Endothelial cell (in vitro differentiated cells): ENCODE measurements around the gene HIVEP2. TPM values are rescaled to one million over a fixed set of nuclear protein-coding genes. Genes with fewer than 3 reads are reported as not detected.

Experiments used
- DNase-seq: peaks from one replicate; pipeline ENCODE4 v3.0.0; 2021; ENCODE audit warnings: low spot score
- H3K27ac Mint-ChIP-seq: one replicate; pipeline ENCODE4 v1.8.0; 2021; ENCODE audit warnings: mixed read lengths, inconsistent platforms; ENCODE audit not compliant: unreplicated experiment
- H3K27me3 Mint-ChIP-seq: one replicate; pipeline ENCODE4 v1.8.0; 2021; ENCODE audit warnings: mild to moderate bottlenecking, moderate library complexity, mixed read lengths, inconsistent platforms; ENCODE audit not compliant: unreplicated experiment
- H3K36me3 Mint-ChIP-seq: one replicate; pipeline ENCODE4 v1.8.0; 2021; ENCODE audit warnings: mild to moderate bottlenecking, low read depth, mixed read lengths, inconsistent platforms; ENCODE audit not compliant: unreplicated experiment
- H3K4me1 Mint-ChIP-seq: one replicate; pipeline ENCODE4 v1.8.0; 2021; ENCODE audit warnings: mild to moderate bottlenecking, mixed read lengths, inconsistent platforms; ENCODE audit not compliant: unreplicated experiment
- H3K4me3 Mint-ChIP-seq: one replicate; pipeline ENCODE4 v1.8.0; 2021; ENCODE audit warnings: mild to moderate bottlenecking, mixed read lengths, inconsistent platforms; ENCODE audit not compliant: unreplicated experiment
- H3K9me3 Mint-ChIP-seq: one replicate; pipeline ENCODE4 v1.8.0; 2021; ENCODE audit warnings: mixed read lengths, inconsistent platforms; ENCODE audit not compliant: unreplicated experiment
- total RNA-seq: library from RNA; stranded (reverse); fragmentation: NEBNext Ultra II Directional; extraction: Animal tissue kit (Norgen Biotek cat#: 25700); gene quantifications from one replicate; pipeline ENCODE4 v1.2.1, GENCODE V29; 2021; ENCODE audit not compliant: unreplicated experiment
- TF ChIP-seq, protein P1 (sequence below): fragments of 200-600 bp; sonication (generic); IDR thresholded peaks from one replicate; pipeline ENCODE4 v1.5.0; 2021; ENCODE audit warnings: antibody characterized with exemption; ENCODE audit not compliant: unreplicated experiment

Gene HIVEP2
- total RNA-seq, 1 donor from 2014 or later, result 15.6 TPM

DNA sequence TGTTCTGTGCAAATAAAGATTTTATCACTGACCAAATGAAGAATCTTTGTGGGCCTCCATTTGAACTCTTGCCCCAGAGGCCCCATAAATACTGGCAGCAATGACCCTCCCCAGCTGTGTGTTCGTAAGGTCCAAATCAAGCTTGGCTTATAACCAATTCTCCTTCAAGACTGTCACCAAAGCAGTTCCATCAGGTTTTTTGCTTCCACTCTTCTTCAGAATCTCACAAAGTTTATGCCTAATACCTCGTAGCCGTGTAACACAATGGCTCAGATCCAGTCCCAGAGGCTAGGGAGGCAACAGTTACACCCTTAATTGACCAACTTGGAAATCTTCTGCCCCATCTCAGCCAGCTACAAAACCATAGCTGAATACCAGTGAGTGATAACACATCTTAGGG lies 120.5 kb downstream of the HIVEP2 start:
- Mint-ChIP-seq H3K27me3 (no peaks in the 10 kb centered on the region), H3K4me1 (peaks cover 40% of the 10 kb centered on the region), H3K4me3 (no peak overlapping the region), H3K27ac (no peak overlapping the region), H3K9me3 (no peaks in the 10 kb centered on the region), H3K36me3 (no peaks in the 10 kb centered on the region)
- TF ChIP-seq, protein P1, sequence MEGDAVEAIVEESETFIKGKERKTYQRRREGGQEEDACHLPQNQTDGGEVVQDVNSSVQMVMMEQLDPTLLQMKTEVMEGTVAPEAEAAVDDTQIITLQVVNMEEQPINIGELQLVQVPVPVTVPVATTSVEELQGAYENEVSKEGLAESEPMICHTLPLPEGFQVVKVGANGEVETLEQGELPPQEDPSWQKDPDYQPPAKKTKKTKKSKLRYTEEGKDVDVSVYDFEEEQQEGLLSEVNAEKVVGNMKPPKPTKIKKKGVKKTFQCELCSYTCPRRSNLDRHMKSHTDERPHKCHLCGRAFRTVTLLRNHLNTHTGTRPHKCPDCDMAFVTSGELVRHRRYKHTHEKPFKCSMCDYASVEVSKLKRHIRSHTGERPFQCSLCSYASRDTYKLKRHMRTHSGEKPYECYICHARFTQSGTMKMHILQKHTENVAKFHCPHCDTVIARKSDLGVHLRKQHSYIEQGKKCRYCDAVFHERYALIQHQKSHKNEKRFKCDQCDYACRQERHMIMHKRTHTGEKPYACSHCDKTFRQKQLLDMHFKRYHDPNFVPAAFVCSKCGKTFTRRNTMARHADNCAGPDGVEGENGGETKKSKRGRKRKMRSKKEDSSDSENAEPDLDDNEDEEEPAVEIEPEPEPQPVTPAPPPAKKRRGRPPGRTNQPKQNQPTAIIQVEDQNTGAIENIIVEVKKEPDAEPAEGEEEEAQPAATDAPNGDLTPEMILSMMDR, result no peak
- DNase-seq, result no peak

DNA sequence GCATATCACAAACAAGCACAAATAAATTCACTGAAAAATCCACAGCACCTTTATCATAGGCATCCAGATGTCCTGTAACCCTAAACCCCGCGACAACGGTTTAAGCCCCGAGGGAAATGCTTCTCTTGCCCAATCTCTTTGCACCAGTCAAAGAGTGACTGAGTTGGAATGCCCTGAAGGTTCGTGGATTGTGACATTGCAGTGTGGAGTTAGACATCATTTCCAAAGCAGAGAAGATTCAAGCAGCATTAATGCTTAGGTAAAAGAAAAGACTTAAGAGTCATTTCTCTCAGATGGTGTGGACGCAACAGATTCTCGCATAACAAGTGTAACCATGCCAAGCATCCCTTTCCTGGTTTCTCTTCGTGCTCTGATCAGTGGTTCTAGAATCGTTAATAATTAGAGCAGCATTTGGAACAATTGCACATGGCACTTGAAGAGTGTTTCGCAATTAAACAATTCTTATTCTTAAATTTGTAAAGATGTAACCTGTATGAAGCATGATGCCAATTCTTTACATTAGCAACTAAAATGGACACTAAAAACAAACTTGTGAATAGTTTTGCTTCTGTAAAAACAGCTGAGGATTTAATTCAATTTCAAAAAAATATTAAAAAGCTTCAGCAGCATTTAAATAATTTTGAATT lies 121.6 kb downstream of the HIVEP2 start:
- no peaks in the 10 kb centered on the region for H3K9me3 Mint-ChIP-seq
- peaks cover 40% of the 10 kb centered on the region for H3K4me1 Mint-ChIP-seq
- no peak overlapping the region for H3K27ac Mint-ChIP-seq
- no peak overlapping the region for H3K4me3 Mint-ChIP-seq
- no peaks in the 10 kb centered on the region for H3K27me3 Mint-ChIP-seq
- no peaks in the 10 kb centered on the region for H3K36me3 Mint-ChIP-seq
- TF ChIP-seq, protein P1, result no peak
- no peak for DNase-seq

DNA sequence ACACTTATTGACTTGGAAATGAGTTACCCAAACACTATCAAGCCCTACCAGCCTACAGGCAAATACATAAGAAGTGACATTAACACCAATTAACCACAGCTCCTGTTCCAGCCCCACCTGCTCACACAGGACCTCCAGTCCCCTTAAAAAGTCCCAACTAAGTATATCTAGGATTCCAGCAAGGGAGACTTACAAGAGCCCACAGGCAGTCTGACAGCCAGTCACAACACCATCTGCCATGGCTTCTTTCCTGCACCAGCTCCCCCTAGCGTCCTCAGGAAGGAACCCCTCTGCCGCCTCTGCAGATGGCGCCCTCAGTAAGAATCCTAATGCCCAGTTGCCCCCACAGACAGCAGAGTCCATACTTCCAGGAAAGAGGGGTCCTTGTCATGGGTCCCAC lies 122.1 kb downstream of the HIVEP2 start:
- peak; percentile 39 for DNase-seq
- Mint-ChIP-seq H3K27me3 (no peaks in the 10 kb centered on the region), H3K9me3 (no peaks in the 10 kb centered on the region)

DNA sequence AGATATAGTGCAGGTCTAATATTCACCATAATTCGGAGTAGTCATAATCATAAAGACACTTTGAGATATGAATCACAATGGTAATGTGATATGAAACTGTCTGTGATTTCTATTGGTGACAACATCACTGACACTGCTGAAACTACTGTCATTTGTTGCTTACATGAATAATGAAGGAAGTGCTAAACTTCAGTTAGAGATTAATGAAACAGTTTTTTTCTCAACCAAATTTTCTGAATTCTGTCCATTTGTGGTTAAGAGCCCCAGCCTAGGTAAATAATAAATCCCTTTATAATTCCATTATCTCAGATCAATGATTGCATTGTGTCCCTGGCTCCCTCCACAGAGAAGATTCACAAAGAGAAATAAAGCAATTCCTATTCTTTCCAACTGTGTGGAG lies 122.6 kb downstream of the HIVEP2 start:
- Mint-ChIP-seq H3K9me3 (no peaks in the 10 kb centered on the region), H3K4me3 (no peak overlapping the region), H3K4me1 (peaks cover 31% of the 10 kb centered on the region), H3K36me3 (no peaks in the 10 kb centered on the region), H3K27me3 (no peaks in the 10 kb centered on the region), H3K27ac (no peak overlapping the region)
- TF ChIP-seq, protein P1, result no peak
- no peak for DNase-seq

More for the DNA sequence above, 122.1 kb downstream of the HIVEP2 start:
- Mint-ChIP-seq H3K4me3 (no peak overlapping the region), H3K36me3 (no peaks in the 10 kb centered on the region), H3K27ac (no peak overlapping the region), H3K4me1 (peaks cover 35% of the 10 kb centered on the region)
- TF ChIP-seq, protein P1, result peak; percentile 67

DNA sequence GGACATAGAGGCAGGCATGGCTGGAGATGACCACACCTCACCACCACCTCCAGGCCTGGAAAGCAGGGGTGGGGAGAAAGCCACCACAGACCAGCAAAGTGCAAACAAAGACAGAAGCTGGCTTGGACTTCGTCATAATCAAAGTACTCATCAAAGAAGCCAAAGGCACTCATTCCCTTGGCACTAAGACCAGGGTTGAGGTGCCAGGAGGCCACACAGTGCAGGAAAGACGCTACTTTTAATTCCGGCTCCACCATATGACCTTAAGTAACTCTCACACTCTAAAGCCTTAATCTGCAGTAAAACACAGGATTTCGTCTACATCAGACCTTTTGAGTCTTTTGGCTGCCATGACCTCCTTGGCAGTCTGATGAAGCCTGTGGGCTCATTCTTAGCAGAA lies 123.1 kb downstream of the HIVEP2 start:
- Mint-ChIP-seq H3K36me3 (no peaks in the 10 kb centered on the region), H3K9me3 (no peaks in the 10 kb centered on the region), H3K4me1 (peaks cover 28% of the 10 kb centered on the region), H3K27me3 (no peaks in the 10 kb centered on the region), H3K27ac (no peak overlapping the region), H3K4me3 (no peak overlapping the region)
- DNase-seq, result no peak
- TF ChIP-seq, protein P1, result no peak
